Activated CD4-positive, alpha-beta T cell treated with anti-CD3 and anti-CD28 coated beads, Interleukin-2, amount 50 U/mL, for 4 hours (primary cell): ENCODE data around the gene ANKRD61.
"Not testable (repeated sequence)": the region's sequence is repeated elsewhere in the genome, so short reads cannot be mapped to it uniquely, and the experiment has no call there.

Experiments
- DNase-seq, 2 experiments: peaks; one replicate each; pipeline ENCODE4 v3.0.0-alpha.2; 2020

Gene ANKRD61

GRCh38 chr7:6030988-6031387, at the start of gene ANKRD61:
Gene ANKRD61, plus strand, starts transcription at chr7:6031376. Its CDS starts 0 bp downstream, at chr7:6031376.
- DNase-seq: no peak

- not testable (repeated sequence) for DNase-seq
Measured at GRCh38 chr7:5987061-5987460, 44.1 kb upstream of the ANKRD61 start.

- peak; percentile 46 to 47 for DNase-seq
Measured at GRCh38 chr7:5997210-5997808, 33.9 kb upstream of the ANKRD61 start.

- DNase-seq: no peak
Measured at GRCh38 chr7:6007386-6007785, 23.8 kb upstream of the ANKRD61 start.

GRCh38 chr7:6007835-6008590, 23.2 kb upstream of the ANKRD61 start:
- DNase-seq: not testable (repeated sequence)

GRCh38 chr7:6008668-6009611, 22.2 kb upstream of the ANKRD61 start, which contains the start of the genes AIMP2 and PMS2:
Gene AIMP2, plus strand, starts transcription at chr7:6009272. Its CDS starts 92 bp downstream, at chr7:6009364.
Gene PMS2, minus strand, starts transcription at chr7:6009049. Its CDS starts 30 bp downstream, at chr7:6009019.
- peak; percentile 96 to 97 for DNase-seq

GRCh38 chr7:6010370-6010769, 20.8 kb upstream of the ANKRD61 start:
- DNase-seq: not testable (repeated sequence)

- DNase-seq: no peak
Measured at GRCh38 chr7:6011541-6011940, 19.6 kb upstream of the ANKRD61 start.

- DNase-seq: no peak
Measured at GRCh38 chr7:6012355-6013104, 18.6 kb upstream of the ANKRD61 start.

GRCh38 chr7:6015917-6016652, 15.1 kb upstream of the ANKRD61 start:
- no peak for DNase-seq

GRCh38 chr7:6016653-6016966, 14.6 kb upstream of the ANKRD61 start:
- DNase-seq: no peak

- DNase-seq: no peak
Measured at GRCh38 chr7:6020371-6021286, 10.5 kb upstream of the ANKRD61 start.

GRCh38 chr7:6022707-6023106, 8.5 kb upstream of the ANKRD61 start:
- no peak for DNase-seq

GRCh38 chr7:6023974-6024435, 7.2 kb upstream of the ANKRD61 start:
- DNase-seq: no peak

- DNase-seq: peak; percentile 52 to 53
Measured at GRCh38 chr7:6026011-6026819, 5.0 kb upstream of the ANKRD61 start.

- DNase-seq: no peak
Measured at GRCh38 chr7:6026820-6027311, 4.3 kb upstream of the ANKRD61 start.

GRCh38 chr7:6027806-6028365, 3.3 kb upstream of the ANKRD61 start:
- no peak for DNase-seq

- DNase-seq: no peak
Measured at GRCh38 chr7:6028563-6028962, 2.6 kb upstream of the ANKRD61 start.

GRCh38 chr7:6031567-6031966, 391 bp downstream of the ANKRD61 start:
- DNase-seq: no peak
